Cardiac fibroblast (primary cell): ENCODE measurements around the gene SAMD13.
A peak's percentile ranks its signal among the peaks of the same experiment; 100 is the strongest.

Experiments
- DNase-seq, 2 donors: peaks; one replicate each; pipeline versions ENCODE4 v3.0.0 to v3.0.0-alpha.2; 2010; ENCODE audit warnings: low read depth in 2 of 2
- H3K4me3 ChIP-seq, 2 donors: replicated peaks in 1 of 2; 1 replicate in 1 of 2; 2 replicates in 1 of 2; pipeline ENCODE4 v1.5.1; 2011; ENCODE audit warnings: low read depth in 2 of 2, low read length in 2 of 2, mild to moderate bottlenecking in 2 of 2, moderate library complexity in 1 of 2
- CTCF ChIP-seq: IDR thresholded peaks from one replicate; pipeline ENCODE4 v1.5.1; 2011; ENCODE audit warnings: low read depth, mild to moderate bottlenecking, low read length, inconsistent platforms

Gene SAMD13

DNA sequence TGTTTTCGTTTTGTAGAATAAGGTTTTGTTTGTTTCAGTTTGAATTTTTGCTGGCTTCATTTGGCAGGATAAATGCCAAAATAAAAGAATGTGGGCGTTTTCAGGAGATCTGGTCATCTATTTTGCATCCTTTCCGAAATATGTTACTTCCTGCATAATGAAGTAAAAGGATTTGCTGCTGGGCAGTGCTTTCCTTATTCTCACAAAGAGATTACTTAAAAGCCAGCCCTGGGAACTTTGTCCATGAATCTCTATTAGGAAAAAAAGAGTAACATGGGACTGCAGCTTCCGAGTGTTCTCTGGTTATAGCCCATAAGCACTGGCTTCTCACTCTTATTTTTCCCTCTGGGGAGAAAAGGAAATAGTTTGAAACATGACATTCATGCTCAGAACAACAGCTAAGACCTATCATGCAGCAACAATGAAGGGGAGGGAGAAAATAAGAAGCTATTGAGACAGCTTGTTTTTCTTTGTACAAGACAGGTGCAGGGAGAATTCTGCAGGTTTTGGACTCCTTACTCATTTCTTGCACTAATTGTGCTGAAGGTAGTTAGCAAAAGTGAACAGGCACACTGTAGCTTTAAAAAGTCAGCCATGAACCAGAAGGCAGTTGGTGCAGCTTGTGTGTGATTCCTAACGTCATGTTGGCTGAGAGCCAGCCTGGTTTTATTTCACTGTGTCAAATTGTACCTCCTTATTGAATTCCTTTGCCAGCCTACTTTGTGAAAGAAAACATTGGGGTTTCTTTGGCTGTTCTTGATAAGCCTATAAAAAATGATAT lies at the start of gene SAMD13:
TSS of gene SAMD13 (plus strand) at position 705 of the 781 bp plus-strand sequence. CDS start 1,527 bp downstream, outside the sequence.
- DNase-seq: peak; percentile 82 to 84
- TF ChIP-seq CTCF: no peak
- H3K4me3 ChIP-seq: peak within 1 kb of the TSS in 1 of 2 donors; percentile 16

GRCh38 chr1:84253036-84253435 lies 48.5 kb upstream of the SAMD13 start:
- TF ChIP-seq CTCF: no peak
- peak; percentile 24 to 87 for DNase-seq
- no peak overlapping the region for H3K4me3 ChIP-seq

DNA sequence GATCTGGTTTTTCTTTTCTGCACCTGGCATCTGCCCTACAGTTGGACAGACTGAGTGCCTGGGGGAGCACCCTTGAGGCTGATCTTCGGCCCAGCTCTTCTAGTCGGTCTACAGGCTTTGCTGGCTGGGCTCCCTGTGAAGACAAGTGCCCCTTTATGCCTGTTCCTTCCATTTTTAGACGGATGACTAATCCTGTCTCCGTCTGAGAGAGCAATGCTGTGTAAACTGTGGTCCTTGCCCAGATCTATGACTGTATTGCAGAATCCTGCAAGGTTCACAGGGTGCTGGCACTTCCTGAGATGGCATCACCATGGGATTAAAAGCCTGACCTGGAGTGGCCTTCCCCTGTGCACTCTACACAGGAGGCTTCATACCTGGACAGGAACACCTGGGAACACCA lies 47.6 kb upstream of the SAMD13 start:
- no peak overlapping the region for H3K4me3 ChIP-seq
- TF ChIP-seq CTCF: no peak
- DNase-seq: peak; percentile 79 to 94

DNA sequence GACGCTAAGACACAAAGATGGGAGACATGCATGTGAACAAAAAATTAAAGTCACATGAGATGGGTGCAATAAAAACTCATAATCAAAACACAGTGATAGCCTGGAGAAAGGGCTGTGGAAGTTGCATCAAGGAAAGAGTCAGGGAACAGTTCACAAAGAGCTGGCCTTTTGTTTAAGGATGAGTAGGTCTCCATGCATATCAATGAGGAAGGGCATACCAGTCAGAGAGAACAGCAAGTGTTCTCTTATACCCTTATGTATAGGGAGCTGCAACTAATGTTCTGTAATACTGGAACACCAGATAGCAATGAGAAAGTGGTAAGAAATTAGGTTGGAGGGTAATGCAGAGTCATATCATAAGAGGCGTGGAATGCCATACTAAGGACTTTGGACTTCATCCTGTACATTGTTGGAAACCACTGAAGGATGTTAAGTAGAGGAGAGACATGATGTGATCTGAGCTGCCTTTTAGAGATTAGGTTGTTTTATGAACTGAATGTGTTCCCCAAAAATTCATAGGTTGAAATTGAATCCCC lies 46.7 kb upstream of the SAMD13 start:
- TF ChIP-seq CTCF: no peak
- DNase-seq: no peak

GRCh38 chr1:84255582-84255981 lies 45.9 kb upstream of the SAMD13 start:
- H3K4me3 ChIP-seq: no peak overlapping the region
- no peak for TF ChIP-seq CTCF
- no peak for DNase-seq

More for the DNA sequence above, 46.7 kb upstream of the SAMD13 start:
- no peak overlapping the region for H3K4me3 ChIP-seq

DNA sequence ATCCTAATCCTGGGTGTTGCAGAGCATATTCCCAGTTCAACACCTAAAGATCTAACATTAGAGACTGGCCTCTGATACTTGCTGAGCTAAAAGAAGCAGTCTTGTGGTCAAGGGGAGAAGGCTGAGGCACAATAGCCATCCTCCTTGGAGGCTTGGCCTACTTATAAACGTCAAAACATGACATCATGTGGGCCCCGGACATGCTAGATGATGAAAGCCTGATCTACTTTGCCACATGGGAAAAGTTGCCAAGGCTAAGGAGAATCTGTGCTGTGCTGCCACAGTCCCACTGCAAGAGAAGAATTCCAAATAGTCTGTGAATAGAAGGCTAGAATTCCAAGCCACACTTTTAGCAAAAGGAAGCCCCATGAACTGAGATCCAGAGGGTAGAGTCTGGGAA lies 43.9 kb upstream of the SAMD13 start:
- TF ChIP-seq CTCF: no peak
- DNase-seq: peak; percentile 22 to 30
- H3K4me3 ChIP-seq: no peak overlapping the region
